Activated B cell treated with CpG ODN at 0.5 μM for 24 hours (primary cell): ENCODE data around the gene MASP1. TPM values are rescaled to one million over a fixed set of nuclear protein-coding genes. Genes with fewer than 3 reads are reported as not detected.

ENCODE experiments used
- ATAC-seq: fragments of 200-7000 bp; cut with Tn5 transposase; one replicate; pipeline ENCODE4 v1.10.0; 2021; ENCODE audit warnings: low read depth, mild to moderate bottlenecking, moderate library complexity
- CTCF ChIA-PET: fragments of 350-600 bp; sonication (Branson Sonifier 250); formaldehyde crosslinking; loops from one replicate; lab custom pipeline; 2021; ENCODE audit warnings: antibody characterized with exemption; lab: Charles Lee
- POLR2A ChIA-PET: fragments of 350-600 bp; sonication (Branson Sonifier 250); formaldehyde crosslinking; loops from one replicate; lab custom pipeline; 2021; ENCODE audit warnings: antibody characterized with exemption; lab: Charles Lee
- DNase-seq: peaks from one replicate; pipeline ENCODE4 v3.0.0; 2022
- H3K27ac Mint-ChIP-seq: one replicate; pipeline ENCODE4 v1.8.0; 2020; ENCODE audit warnings: mixed read lengths
- H3K27me3 Mint-ChIP-seq: one replicate; pipeline ENCODE4 v1.8.0; 2021; ENCODE audit warnings: mixed read lengths
- H3K36me3 Mint-ChIP-seq: one replicate; pipeline ENCODE4 v1.8.0; 2021; ENCODE audit warnings: low read depth, mixed read lengths
- H3K4me1 Mint-ChIP-seq: one replicate; pipeline ENCODE4 v1.8.0; 2021; ENCODE audit warnings: mixed read lengths
- H3K4me3 Mint-ChIP-seq: one replicate; pipeline ENCODE4 v1.8.0; 2020; ENCODE audit warnings: mild to moderate bottlenecking, mixed read lengths
- H3K9me3 Mint-ChIP-seq: one replicate; pipeline ENCODE4 v1.8.0; 2020; ENCODE audit warnings: mixed read lengths
- intact Hi-C: fragments of 100-400 bp; cut with micrococcal nuclease; formaldehyde crosslinking; loops from one replicate; pipeline ENCODE4 v1.15.1; 2024
- total RNA-seq: library from RNA; stranded (reverse); gene quantifications from 2 replicates; pipeline ENCODE4 v1.2.3, GENCODE V29; 2022
- TF ChIP-seq, protein P1 (sequence below): fragments of 200-600 bp; IDR thresholded peaks from one replicate; pipeline ENCODE4 v1.8.0; 2022; ENCODE audit warnings: antibody characterized with exemption, mild to moderate bottlenecking

MASP1 gene, protein sequence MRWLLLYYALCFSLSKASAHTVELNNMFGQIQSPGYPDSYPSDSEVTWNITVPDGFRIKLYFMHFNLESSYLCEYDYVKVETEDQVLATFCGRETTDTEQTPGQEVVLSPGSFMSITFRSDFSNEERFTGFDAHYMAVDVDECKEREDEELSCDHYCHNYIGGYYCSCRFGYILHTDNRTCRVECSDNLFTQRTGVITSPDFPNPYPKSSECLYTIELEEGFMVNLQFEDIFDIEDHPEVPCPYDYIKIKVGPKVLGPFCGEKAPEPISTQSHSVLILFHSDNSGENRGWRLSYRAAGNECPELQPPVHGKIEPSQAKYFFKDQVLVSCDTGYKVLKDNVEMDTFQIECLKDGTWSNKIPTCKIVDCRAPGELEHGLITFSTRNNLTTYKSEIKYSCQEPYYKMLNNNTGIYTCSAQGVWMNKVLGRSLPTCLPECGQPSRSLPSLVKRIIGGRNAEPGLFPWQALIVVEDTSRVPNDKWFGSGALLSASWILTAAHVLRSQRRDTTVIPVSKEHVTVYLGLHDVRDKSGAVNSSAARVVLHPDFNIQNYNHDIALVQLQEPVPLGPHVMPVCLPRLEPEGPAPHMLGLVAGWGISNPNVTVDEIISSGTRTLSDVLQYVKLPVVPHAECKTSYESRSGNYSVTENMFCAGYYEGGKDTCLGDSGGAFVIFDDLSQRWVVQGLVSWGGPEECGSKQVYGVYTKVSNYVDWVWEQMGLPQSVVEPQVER
- not detected in 2 replicates for total RNA-seq

DNA sequence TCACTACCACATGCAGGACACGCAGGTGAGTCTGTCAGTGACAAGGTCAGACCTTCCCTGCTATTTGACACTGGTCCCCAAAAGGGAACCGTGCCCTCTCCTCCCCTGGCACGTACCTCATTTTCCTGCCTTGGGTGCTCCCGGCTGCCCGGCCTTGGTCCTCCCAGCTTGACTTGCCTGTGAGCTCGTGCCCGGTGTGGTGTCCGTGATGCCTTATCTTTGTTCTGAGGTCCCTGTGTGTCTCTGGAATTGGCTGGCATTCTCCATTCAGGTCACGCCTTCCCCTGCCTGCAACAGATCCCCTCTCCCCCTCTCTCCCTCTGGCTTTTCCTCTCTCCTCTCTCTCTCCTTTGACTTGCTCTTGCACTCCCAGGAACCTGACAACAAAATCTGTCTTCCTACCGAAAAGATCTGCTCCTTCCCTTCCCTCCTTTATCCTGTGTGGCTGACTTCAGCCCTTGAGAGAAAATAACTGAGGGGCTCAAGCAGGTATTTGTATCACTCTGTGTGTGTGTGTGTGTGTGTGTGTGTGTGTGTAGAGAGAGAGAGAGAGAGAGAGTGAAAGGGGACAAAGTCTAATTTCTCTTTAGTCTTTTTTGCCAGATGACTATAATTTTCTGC lies at the start of gene MASP1:
Gene MASP1, minus strand, starts transcription at position 226 of the 621 bp plus-strand sequence. Its CDS starts 105 bp downstream, at position 121.
- H3K9me3 Mint-ChIP-seq: no peaks in the 10 kb centered on the region
- ChIA-PET CTCF (no interaction called here), POLR2A (no interaction called here)
- no peak for DNase-seq
- no peaks in the 10 kb centered on the region for H3K36me3 Mint-ChIP-seq
- no peaks in the 10 kb centered on the region for H3K4me1 Mint-ChIP-seq
- peaks cover 28% of the 10 kb centered on the region for H3K27me3 Mint-ChIP-seq
- intact Hi-C loops: no loop called here
- no peak within 1 kb of the TSS for H3K27ac Mint-ChIP-seq
- ATAC-seq: no peak
- TF ChIP-seq, protein P1, sequence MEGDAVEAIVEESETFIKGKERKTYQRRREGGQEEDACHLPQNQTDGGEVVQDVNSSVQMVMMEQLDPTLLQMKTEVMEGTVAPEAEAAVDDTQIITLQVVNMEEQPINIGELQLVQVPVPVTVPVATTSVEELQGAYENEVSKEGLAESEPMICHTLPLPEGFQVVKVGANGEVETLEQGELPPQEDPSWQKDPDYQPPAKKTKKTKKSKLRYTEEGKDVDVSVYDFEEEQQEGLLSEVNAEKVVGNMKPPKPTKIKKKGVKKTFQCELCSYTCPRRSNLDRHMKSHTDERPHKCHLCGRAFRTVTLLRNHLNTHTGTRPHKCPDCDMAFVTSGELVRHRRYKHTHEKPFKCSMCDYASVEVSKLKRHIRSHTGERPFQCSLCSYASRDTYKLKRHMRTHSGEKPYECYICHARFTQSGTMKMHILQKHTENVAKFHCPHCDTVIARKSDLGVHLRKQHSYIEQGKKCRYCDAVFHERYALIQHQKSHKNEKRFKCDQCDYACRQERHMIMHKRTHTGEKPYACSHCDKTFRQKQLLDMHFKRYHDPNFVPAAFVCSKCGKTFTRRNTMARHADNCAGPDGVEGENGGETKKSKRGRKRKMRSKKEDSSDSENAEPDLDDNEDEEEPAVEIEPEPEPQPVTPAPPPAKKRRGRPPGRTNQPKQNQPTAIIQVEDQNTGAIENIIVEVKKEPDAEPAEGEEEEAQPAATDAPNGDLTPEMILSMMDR: no peak
- no peak within 1 kb of the TSS for H3K4me3 Mint-ChIP-seq

DNA sequence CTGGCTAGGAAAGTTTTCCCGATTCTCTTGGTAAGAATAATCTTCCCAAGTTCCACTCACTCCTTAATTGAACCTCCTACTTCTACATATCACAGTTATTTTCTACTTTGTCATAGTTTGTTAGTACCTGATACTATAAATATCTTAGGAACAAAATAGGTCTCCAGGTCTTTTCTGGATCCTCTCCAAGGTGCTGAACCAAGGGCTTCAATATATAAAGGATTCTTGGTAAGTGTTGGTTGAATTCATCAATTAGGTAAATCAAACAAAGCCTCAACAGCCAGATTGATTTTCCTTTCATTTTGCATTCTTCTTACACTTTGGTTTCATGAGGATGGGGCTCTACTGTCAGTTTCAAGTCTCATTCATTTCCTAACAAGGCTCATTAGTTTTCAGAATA lies 49.0 kb upstream of the MASP1 start:
- DNase-seq (no peak), ATAC-seq (no peak)
- TF ChIP-seq, protein P1: no peak

DNA sequence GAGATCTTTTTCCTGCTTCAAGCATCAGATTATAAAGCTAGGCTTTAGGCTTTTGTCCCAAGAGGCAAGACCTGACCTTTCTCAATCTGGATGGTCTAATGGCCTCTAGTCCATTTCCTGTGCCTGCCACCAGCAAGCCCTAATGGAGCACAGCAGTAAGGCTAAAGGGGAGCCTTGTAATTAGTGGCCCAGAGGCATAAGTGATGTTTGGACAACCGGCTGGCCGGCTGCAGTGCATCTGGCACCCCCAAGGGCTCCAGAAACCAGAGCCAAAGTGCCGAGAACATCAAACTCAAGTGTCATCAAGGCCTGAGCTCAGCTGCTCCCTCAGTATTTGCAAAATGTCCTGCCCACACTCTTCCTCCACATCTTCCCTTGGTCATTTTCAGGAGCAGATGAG lies 44.8 kb upstream of the MASP1 start:
- ChIA-PET POLR2A (no interaction called here), CTCF (no interaction called here)
- Mint-ChIP-seq H3K4me3 (no peak overlapping the region), H3K27ac (no peak overlapping the region), H3K27me3 (peaks cover 25% of the 10 kb centered on the region), H3K36me3 (no peaks in the 10 kb centered on the region), H3K9me3 (no peaks in the 10 kb centered on the region), H3K4me1 (no peaks in the 10 kb centered on the region)
- DNase-seq (no peak), ATAC-seq (no peak)
- TF ChIP-seq, protein P1: no peak
- intact Hi-C loops: no loop called here

More for the DNA sequence above, 49.0 kb upstream of the MASP1 start:
- Mint-ChIP-seq H3K27me3 (peaks cover 32% of the 10 kb centered on the region), H3K4me1 (no peaks in the 10 kb centered on the region), H3K36me3 (no peaks in the 10 kb centered on the region), H3K9me3 (no peaks in the 10 kb centered on the region), H3K27ac (no peak overlapping the region), H3K4me3 (no peak overlapping the region)
- ChIA-PET CTCF (no interaction called here), POLR2A (no interaction called here)
- intact Hi-C loops: no loop called here

DNA sequence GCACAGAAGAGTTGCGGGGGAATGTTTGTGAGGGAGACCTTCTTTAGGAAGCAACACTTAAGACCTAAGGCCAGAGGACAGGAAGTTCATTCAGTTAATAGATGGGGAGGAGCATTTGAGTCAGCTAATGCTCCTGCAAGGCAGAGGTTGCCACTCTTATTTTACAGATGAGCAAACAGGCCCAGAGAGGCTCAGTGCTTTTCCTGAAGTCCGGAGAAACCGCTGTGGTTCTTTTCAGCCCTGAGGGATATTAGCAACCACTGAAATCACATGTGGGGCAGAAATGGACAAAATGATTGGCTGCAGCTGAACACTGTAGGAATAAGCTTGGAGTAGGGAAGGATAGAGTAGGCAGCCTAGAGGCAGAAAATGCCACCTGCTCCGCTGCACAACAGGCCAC lies 43.4 kb upstream of the MASP1 start:
- ATAC-seq (no peak), DNase-seq (no peak)
- Mint-ChIP-seq H3K27ac (no peak overlapping the region), H3K4me3 (no peak overlapping the region), H3K36me3 (no peaks in the 10 kb centered on the region), H3K27me3 (peaks cover 20% of the 10 kb centered on the region), H3K9me3 (no peaks in the 10 kb centered on the region), H3K4me1 (no peaks in the 10 kb centered on the region)
- CTCF ChIA-PET: no interaction called here
- POLR2A ChIA-PET: no interaction called here
- intact Hi-C loops: no loop called here
- TF ChIP-seq, protein P1: no peak

DNA sequence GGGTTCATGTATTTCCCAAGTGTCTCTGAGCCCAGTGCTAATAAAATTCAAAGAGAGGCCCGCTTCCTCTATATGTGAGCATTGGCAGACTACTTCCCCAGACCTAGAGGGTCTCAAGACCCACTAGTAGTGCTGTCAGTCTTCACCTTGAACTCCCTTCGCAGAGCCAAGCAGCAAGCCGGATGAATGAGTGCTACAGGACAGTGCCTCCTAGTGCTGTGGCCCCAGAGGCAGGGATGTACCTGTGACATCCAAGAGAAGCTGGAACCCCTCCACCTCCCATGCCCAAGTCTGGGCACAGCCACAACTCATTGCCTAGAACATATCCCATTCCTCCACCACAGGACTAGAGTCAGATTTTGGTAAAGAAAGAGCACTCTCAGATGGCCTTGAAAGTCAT lies 37.2 kb upstream of the MASP1 start:
- Mint-ChIP-seq H3K4me1 (no peaks in the 10 kb centered on the region), H3K36me3 (no peaks in the 10 kb centered on the region), H3K27me3 (peaks cover 4% of the 10 kb centered on the region), H3K9me3 (no peaks in the 10 kb centered on the region), H3K4me3 (no peak overlapping the region), H3K27ac (no peak overlapping the region)
- TF ChIP-seq, protein P1: no peak
- intact Hi-C loops: no loop called here
- ChIA-PET CTCF (interaction anchor here (4.0 kb wide), 1 partner anchor 10 kb away, joined by 18 read pairs; no protein-coding TSS in a partner anchor), POLR2A (no interaction called here)
- DNase-seq: no peak
- ATAC-seq: no peak
